NK-92 treated with Interleukin-12 subunit alpha and Interleukin-12 subunit beta, amount 100 ng/mL, for 24 hours (cell line): ENCODE results near the gene PTK7.

ENCODE experiments used
- DNase-seq: peaks from one replicate; lab custom pipeline; 2025; lab: John Stamatoyannopoulos, UW

The PTK7 gene

DNA sequence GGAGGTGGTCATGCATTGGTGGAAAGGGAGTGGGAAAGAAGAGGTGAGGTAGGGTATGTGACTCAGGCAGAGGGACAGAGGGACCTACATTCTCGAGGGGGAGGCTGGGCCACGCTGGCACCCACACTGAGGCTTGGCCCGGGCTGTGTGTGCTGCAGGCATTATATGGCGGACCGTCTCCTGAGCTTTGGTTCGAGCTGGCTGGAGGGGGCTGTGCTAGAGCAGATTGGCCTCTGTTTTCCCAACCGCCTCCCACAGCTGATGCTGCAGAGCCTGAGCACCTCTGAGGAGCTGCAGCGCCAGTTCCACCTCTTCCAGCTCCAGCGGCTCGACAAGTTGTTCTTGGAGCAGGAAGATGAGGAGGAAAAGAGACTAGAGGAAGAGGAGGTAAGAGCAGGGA lies 129.7 kb downstream of the PTK7 start:
- no peak for DNase-seq

DNA sequence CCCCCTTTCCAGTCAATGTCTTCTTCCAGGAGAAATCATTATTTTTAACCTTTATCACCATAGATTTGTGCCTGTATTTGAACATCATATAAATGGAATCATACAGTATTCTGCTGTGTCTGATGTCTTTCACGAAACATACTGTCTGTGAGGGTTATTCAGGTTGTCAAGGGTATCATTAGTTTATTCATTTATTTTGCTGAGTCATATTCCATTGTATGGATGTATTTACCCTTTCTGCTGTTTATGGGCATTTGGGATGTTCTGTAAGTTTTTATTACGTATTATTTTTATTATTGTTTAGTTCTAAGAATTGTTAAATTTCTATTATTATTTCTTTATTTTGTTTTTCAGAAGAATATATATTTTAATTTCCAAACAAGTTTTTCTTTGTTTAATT lies 131.2 kb downstream of the PTK7 start:
- DNase-seq = no peak
